Measurements from ENCODE around the gene C1orf94.

Gene C1orf94

DNA sequence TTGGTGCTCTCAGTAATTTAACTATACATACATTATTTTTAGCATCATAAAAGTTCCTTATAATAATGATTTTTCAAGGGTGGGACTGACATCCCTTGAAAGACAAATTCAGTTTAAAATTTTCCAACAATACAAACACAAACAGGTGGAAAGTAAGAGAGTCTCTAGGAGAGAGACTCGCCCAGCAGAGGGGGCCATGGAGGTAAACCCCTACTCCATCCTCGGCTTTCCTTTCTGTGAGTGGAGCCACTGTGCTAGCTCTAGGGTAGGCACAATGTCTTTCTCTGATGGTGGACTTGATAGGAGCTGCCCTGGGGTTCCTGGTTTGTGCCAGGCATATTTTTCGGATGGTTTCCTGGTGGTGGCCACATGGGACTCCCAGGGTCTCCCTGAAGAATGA is 20.0 kb upstream of the C1orf94 start:
- peak; percentile 30 for TF ChIP-seq CTCF (IDR thresholded peaks at IDR 0.05; ENCODE audit: low read depth, low read length)
- no peak for TF ChIP-seq EZH2phosphoT487 (IDR thresholded peaks at IDR 0.05; ENCODE audit: low read depth)
- no peaks in the 10 kb centered on the region for H3K4me1 ChIP-seq (ENCODE audit: low read length)
- H3K9me3 ChIP-seq (ENCODE audit: insufficient read depth, low read length), result no peaks in the 10 kb centered on the region
- no peak overlapping the region for H3K9ac ChIP-seq (ENCODE audit: low read length)
- no peak overlapping the region for H2AFZ ChIP-seq (ENCODE audit: low read depth, low read length)
- H3K4me2 ChIP-seq (ENCODE audit: low read length), result no peak overlapping the region
- H3K36me3 ChIP-seq (replicated peaks; ENCODE audit: low read depth, low read length), result no peaks in the 10 kb centered on the region
- 0 out of 2 replicates have a peak, but pooled peaks cover 7% of the 10 kb centered on the region for H3K27me3 ChIP-seq (ENCODE audit: low read depth, low read length)
- H4K20me1 ChIP-seq (ENCODE audit: insufficient read depth, low read length), result no peaks in the 10 kb centered on the region
- H3K27ac ChIP-seq (ENCODE audit: low read length), result no peak overlapping the region
- H3K4me3 ChIP-seq (ENCODE audit: low read length), result no peak overlapping the region
- H3K79me2 ChIP-seq (ENCODE audit: low read length), result no peaks in the 10 kb centered on the region

GRCh38 chr1:34162852-34163766 is 13.6 kb upstream of the C1orf94 start:
- no peak overlapping the region for H3K9ac ChIP-seq (ENCODE audit: low read length)
- H3K27me3 ChIP-seq (ENCODE audit: low read depth, low read length), result 0 out of 2 replicates have a peak, but pooled peaks cover 7% of the 10 kb centered on the region
- H3K36me3 ChIP-seq (replicated peaks; ENCODE audit: low read depth, low read length), result no peaks in the 10 kb centered on the region
- no peak for TF ChIP-seq EZH2phosphoT487 (IDR thresholded peaks at IDR 0.05; ENCODE audit: low read depth)
- TF ChIP-seq CTCF (IDR thresholded peaks at IDR 0.05; ENCODE audit: low read depth, low read length), result no peak
- no peaks in the 10 kb centered on the region for H3K79me2 ChIP-seq (ENCODE audit: low read length)
- H2AFZ ChIP-seq (ENCODE audit: low read depth, low read length), result no peak overlapping the region
- H3K27ac ChIP-seq (ENCODE audit: low read length), result no peak overlapping the region
- no peaks in the 10 kb centered on the region for H3K4me1 ChIP-seq (ENCODE audit: low read length)
- H3K4me2 ChIP-seq (ENCODE audit: low read length), result no peak overlapping the region
- H3K4me3 ChIP-seq (ENCODE audit: low read length), result no peak overlapping the region
- H4K20me1 ChIP-seq (ENCODE audit: insufficient read depth, low read length), result no peaks in the 10 kb centered on the region
- H3K9me3 ChIP-seq (ENCODE audit: insufficient read depth, low read length), result no peaks in the 10 kb centered on the region

GRCh38 chr1:34163792-34164731 is 12.6 kb upstream of the C1orf94 start:
- H3K4me2 ChIP-seq (ENCODE audit: low read length), result no peak overlapping the region
- no peak overlapping the region for H3K4me3 ChIP-seq (ENCODE audit: low read length)
- TF ChIP-seq EZH2phosphoT487 (IDR thresholded peaks at IDR 0.05; ENCODE audit: low read depth) (no peak), CTCF (IDR thresholded peaks at IDR 0.05; ENCODE audit: low read depth, low read length) (no peak)

More at GRCh38 chr1:34163792-34164731, 12.6 kb upstream of the C1orf94 start:
- Histone ChIP-seq H3K9ac (ENCODE audit: low read length) (no peak overlapping the region), H3K27me3 (ENCODE audit: low read depth, low read length) (0 out of 2 replicates have a peak, but pooled peaks cover 7% of the 10 kb centered on the region), H3K4me1 (ENCODE audit: low read length) (no peaks in the 10 kb centered on the region), H3K79me2 (ENCODE audit: low read length) (no peaks in the 10 kb centered on the region), H3K9me3 (ENCODE audit: insufficient read depth, low read length) (no peaks in the 10 kb centered on the region), H3K27ac (ENCODE audit: low read length) (no peak overlapping the region), H2AFZ (ENCODE audit: low read depth, low read length) (no peak overlapping the region), H4K20me1 (ENCODE audit: insufficient read depth, low read length) (no peaks in the 10 kb centered on the region), H3K36me3 (replicated peaks; ENCODE audit: low read depth, low read length) (no peaks in the 10 kb centered on the region)

Measured in OCI-LY3 (cell line).